ENCODE measurements around the gene RYR2.

DNA sequence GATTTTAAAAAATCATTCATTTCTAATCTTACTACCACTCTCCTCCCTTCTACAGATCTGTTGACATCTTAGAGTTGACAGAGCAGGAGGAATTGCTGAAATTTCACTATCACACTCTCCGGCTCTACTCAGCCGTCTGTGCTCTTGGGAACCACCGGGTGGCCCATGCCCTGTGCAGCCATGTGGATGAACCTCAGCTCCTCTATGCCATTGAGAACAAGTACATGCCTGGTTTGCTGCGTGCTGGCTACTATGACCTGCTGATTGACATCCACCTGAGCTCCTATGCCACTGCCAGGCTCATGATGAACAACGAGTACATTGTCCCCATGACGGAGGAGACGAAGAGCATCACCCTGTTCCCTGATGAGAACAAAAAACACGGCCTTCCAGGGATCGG, 572.0 kb downstream of the RYR2 start:
- TF ChIP-seq CTCF (IDR thresholded peaks at IDR 0.05): no peak
- no peak for TF ChIP-seq POLR2A (IDR thresholded peaks at IDR 0.05)
